NCI-H1417 (cell line): Measurements from ENCODE around the gene NCOA7.
"Not testable (repeated sequence)": the region's sequence is repeated elsewhere in the genome, so short reads cannot be mapped to it uniquely, and the experiment has no call there.

ENCODE experiments used
- DNase-seq, 3 experiments: peaks; one replicate each; lab custom pipeline; 2025; lab: John Stamatoyannopoulos, UW

The NCOA7 gene

GRCh38 chr6:125867483-125867942 lies 76.8 kb downstream of the NCOA7 start:
- DNase-seq, result peak; percentile 4 to 96 (median 34)

GRCh38 chr6:125868252-125868651 lies 77.5 kb downstream of the NCOA7 start:
- DNase-seq, result no peak

DNA sequence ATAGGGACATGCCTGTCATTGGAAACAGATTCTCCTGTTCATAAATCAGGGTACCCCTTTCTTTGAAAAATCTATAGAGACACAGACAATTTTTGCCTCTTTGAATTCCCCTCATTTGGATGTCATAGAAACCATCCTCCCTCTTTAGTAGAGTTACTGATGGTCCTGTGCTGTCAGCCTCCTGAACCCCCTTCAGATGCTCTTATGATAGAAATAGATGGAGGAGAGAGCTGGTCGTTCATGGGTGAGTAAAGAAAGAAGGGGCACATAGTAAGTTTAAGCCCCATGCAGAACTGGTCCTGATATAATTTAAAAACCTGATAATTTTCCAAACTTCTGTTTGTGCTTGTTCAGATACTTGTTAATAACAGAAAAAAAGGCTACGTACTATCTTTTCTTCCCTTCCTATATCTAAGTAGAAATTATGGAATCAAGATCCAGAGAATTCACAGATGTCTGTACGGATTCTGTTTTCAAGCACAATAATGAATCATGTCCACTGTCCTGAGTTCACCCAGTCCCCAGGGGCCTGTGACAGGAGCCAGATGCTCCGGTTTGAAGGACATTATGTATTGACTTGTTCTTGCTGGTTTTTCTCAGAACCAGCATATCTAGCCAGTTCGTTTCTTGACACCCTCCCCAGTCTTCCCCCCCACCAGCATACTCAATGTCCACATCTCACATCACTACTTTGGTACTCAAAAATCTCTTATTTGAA lies 78.1 kb downstream of the NCOA7 start:
- DNase-seq, result peak in 1 of 3 experiments; percentile 41

GRCh38 chr6:125869427-125869826 lies 78.7 kb downstream of the NCOA7 start:
- no peak for DNase-seq

DNA sequence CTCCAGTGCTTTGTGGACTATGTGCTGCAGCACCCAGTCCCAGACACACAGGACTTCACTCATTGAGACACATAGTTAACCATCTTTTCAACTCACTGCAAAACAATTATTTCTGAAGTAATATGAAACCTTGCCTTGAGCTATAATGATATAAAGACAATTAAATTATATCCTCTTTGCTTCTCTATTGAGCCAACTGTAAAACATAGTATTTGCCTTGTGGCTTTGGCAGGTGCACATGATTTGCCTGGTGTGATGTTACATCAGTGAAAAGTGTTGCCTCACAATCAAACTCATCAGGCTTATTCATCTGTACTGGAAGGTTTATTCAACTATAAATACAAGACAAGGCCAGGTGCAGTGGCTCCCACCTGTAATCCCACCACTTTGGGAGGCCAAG lies 80.6 kb downstream of the NCOA7 start:
- DNase-seq, result peak; percentile 57 to 85 (median 75)

DNA sequence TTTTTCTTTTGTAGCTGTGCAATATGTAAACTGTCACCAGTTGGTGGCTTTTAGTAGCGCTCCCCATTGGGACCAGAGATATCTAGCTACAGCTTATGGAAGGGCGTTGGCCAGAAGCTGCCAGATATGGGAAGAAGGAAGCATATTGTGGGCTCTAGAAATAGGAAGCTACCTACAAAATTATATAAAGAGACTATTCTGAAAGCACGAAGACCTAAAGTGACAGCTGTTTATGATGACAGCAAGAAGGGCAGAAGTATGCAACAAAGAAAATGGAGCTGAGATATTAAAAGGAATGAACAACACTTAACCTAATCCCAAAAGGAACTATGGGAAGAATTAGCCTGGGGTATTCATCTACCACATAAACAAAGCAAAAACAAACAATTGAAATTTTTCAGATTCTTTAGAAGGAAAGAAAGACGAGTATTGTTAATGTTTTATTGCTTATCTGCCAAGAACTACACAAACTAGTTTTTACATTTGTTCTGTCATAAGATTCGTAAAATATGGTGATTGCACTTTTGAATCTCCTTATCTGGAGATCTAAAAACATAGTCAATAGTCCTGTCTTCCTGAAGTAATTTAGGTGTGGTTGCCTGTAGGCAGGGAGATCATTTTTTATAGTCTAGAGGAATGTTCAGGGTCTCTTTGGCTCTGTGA lies 81.6 kb downstream of the NCOA7 start:
- no peak for DNase-seq

GRCh38 chr6:125882243-125882642 lies 91.5 kb downstream of the NCOA7 start:
- DNase-seq, result no peak

DNA sequence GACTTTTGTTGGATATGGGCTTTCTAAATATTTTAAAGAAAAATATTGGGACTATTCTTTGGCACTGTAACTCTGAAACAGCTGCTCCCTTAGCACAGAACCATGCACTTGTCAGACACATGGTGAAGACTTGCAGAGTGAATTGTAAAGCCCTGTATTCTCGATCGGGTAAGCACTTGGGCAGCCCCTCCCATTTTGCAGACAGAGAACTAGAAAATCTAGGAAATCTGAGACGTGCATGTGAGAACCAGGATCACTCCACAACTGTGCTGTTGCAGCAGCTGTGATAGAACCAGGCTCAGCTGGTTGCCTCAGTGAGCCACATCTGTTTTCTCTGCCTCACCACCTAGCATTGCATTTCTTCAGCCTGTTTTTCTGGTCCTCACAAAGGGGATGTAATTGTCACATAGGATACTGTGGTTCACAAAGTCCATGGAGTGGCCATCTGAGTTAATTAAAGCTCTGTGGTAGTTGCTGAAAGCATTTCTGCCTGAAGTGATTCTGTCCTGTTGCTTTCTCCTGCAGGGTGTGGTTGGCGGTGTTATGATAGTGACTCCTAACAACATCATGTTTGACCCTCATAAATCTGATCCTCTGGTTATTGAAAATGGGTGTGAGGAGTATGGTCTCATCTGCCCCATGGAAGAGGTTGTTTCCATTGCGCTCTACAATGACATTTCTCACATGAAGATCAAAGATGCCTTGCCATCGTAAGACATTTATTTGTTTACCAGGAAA lies 94.0 kb downstream of the NCOA7 start:
- peak in 1 of 3 experiments; percentile 18 for DNase-seq

GRCh38 chr6:125886021-125886420 lies 95.3 kb downstream of the NCOA7 start:
- DNase-seq, result no peak

GRCh38 chr6:125886914-125887313 lies 96.2 kb downstream of the NCOA7 start:
- peak in 1 of 3 experiments; percentile 70 for DNase-seq

GRCh38 chr6:125887372-125887771 lies 96.6 kb downstream of the NCOA7 start:
- no peak for DNase-seq

DNA sequence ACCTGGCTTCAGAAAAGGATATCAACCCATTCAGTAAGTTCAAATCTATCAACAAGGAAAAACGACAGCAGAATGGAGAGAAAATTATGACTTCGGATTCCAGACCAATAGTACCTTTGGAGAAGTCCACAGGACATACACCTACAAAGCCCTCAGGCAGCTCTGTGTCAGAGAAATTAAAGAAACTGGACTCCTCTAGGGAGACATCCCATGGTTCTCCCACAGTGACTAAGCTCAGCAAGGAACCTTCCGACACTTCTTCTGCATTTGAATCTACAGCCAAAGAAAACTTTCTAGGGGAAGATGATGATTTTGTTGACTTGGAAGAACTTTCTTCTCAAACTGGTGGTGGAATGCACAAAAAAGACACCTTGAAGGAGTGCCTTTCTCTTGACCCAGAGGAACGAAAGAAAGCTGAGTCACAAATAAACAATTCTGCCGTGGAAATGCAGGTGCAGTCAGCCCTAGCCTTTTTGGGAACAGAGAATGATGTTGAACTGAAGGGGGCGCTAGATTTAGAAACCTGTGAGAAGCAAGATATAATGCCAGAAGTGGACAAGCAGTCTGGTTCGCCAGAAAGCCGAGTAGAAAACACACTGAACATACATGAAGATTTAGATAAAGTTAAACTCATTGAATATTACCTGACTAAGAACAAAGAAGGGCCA lies 98.4 kb downstream of the NCOA7 start:
- no peak for DNase-seq

DNA sequence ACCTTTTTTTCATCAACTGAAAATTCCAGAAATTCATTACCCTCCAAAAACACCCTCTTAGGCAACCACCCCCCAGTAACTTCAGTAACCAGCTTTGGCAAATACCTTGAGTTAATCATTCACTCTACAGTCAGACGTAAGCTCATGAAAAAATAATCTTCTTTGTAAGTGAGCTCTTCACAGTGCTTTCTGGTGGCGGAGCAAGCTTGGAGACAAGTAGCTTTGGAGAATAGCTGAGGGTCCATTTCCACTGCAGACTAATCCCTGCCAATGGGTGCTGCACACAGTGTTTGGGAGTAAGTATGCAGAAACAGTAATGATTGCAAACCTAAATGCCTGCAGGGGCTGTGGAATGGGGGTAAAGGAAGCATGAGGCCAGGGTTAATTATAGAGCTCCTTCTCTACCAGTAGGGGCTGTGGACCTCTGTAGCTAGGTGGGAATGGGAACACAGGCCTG lies 109.0 kb downstream of the NCOA7 start:
- DNase-seq, result no peak

- DNase-seq, result no peak
These were observed 114.1 kb downstream of the NCOA7 start for GRCh38 chr6:125904871-125905270.

- peak in 2 of 3 experiments; percentile 4 to 7 for DNase-seq
These were observed 115.6 kb downstream of the NCOA7 start for GRCh38 chr6:125906158-125906998.

DNA sequence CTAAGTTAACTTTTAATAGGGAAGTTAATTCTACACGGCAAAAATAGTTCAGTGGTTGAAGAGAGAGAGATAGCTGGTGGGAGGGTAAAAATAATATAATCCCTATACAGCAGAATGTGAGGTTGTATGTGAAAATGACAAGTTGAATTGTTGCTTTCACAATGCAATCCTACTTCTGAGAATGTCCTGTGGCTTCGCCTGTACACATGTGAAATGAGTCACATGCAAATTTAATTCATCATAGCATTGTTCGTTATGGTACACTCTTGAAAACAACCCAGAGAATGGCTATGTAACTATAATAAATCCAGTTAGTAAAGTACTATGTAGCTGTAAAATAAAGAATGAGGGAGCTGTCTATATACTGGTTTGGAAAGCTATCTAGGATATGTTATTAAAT lies 119.8 kb downstream of the NCOA7 start:
- no peak for DNase-seq

- DNase-seq, result not testable (repeated sequence)
These were observed 120.3 kb downstream of the NCOA7 start for GRCh38 chr6:125911051-125911451.

DNA sequence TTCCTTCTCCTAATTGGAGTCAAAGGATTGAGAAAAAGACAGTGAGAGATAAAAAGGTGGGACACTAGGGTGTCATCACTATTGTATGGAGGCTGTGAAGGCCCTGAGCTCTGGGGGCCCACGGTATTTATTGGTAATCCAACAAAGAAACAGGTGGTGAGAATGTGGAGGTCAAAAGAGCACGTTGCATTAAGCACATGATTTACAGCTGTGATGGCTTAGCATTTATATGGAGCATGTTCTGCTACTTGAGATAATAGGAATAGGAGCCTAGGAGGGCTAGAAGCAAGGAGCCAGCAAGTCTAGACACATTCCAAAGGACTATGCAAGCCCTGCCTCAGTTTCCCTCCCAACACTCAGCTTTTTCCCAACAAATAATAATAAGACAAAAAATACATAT lies 121.7 kb downstream of the NCOA7 start:
- not testable (repeated sequence) for DNase-seq

- no peak for DNase-seq
These were observed 122.4 kb downstream of the NCOA7 start for GRCh38 chr6:125913145-125913544.

DNA sequence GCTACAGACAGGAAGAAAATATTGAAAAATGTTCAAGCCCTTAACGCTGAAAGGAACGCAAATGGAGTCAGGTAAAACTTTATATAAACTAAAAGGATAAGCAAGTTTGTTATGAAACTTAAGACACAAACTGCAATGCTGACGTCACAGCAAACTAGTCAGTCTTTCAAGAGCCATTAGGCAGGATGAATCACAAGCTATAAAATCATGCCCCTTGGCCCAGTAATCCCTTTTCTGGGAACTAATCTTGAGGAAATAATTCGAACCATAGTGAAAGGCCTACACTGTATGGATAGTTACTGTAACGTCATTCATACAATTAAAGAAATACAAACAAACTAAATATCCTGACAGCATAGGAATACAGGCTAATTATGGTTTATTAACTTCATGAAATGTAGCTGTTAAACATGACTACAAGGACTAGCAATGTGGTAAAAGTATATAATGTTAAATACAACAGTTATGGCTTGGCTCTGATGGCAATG lies 123.1 kb downstream of the NCOA7 start:
- DNase-seq, result no peak

- DNase-seq, result peak in 1 of 3 experiments; percentile 41
These were observed 127.5 kb downstream of the NCOA7 start for GRCh38 chr6:125918230-125918629.
